GM19452 (cell line): ENCODE data around the gene PIPOX.

Experiments used
- ATAC-seq: cut with Tn5 transposase; IDR thresholded peaks from one replicate; pipeline ENCODE4 v1.9.1; 2021; ENCODE audit not compliant: unreplicated experiment

The PIPOX gene

GRCh38 chr17:29045734-29046472 is 3.0 kb downstream of the PIPOX start:
- ATAC-seq = no peak

GRCh38 chr17:29046473-29046839 is 3.5 kb downstream of the PIPOX start:
- no peak for ATAC-seq

DNA sequence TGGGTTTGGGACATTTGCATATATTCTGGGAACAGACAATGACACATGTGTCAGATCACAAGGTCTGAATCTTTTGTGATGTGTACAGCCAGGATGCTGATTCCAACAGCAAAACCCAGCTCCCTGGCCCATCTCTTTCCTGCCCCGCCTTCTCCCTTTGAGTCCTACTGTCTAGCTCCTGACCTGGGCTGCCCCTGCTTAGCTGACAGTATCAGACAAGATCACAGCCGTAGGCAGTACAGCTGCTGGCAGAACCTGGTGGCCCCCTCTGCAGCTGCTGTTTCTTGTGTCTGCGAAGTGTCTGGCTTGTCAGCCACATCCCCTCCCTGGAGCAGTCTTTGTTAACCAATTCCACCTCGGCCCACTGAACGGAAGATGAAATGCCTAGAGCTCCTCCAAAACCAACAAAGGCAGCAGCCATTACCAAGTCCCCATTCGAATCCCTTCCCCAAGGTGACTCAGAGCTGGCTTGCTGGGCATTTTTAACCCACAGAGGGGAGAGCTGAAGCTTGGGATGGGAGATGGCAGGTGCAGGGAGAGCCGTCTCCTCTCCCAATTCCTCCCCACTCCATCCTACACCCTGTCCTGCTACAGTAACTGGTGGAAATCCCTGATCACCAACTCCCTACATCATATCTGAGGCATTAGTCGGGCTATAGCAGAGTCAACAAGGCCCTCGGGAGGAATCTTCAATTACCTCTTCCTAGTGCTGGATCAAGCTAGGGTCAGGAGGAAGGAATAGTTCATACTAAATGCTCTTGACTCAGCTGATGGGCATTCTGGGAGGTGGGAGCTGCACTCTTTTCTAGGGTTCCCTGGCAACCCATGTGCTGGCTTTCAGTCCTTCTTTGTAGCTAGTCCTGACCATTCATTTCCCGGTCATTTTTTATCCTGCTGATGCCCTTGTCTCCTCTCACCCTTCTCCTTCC is 5.8 kb downstream of the PIPOX start:
- no peak for ATAC-seq

DNA sequence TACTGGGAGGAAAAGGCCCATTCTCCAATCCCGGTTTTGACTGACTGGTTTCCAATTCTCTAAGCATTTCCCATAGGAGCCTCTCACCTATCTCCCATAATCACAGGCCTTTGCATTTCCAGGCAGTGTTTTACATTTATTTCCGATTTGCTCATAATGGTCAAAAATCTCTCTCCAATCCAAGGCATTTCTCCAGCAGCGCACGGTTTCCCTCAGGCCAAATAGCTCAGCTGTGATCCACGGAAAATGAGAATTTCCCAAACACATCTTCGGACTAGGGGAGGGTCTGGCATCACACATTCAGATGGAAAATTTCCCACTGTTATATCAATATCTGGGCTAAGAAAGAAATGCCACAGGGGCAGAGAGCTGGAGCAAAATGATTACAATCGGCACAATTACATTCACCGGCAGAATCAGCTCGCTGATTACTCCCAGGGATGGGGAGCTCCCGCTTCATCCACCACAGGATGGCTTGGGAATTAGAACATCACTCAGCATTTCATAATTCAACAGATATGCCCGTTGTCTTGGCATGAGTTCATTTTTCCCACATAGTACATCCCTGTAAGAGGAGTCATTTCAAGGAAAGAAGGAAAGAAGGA is 6.7 kb downstream of the PIPOX start:
- no peak for ATAC-seq

- no peak for ATAC-seq
Measured at GRCh38 chr17:29050176-29050575, 7.2 kb downstream of the PIPOX start.

- ATAC-seq = no peak
Measured at GRCh38 chr17:29051194-29051593, 8.3 kb downstream of the PIPOX start.

- no peak for ATAC-seq
Measured at GRCh38 chr17:29051731-29052130, 8.8 kb downstream of the PIPOX start.

DNA sequence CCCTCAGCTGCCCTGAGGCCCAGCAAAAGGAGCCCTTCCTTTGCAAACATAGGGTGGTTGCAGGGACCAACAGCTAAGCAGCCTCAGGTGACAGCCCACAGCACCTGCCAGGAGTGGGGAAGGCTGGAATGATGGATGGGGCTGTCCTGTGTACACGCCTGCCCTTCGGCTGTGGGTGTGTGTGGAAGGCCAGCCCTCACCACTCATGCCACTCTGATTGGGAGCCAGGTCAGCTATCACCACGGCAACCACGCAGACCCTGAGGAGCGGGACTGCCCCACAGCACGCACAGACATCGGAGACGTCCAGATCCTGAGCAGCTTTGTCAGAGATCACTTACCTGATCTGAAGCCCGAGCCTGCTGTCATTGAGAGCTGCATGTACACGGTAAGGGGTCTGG is 11.9 kb downstream of the PIPOX start:
- ATAC-seq = no peak

DNA sequence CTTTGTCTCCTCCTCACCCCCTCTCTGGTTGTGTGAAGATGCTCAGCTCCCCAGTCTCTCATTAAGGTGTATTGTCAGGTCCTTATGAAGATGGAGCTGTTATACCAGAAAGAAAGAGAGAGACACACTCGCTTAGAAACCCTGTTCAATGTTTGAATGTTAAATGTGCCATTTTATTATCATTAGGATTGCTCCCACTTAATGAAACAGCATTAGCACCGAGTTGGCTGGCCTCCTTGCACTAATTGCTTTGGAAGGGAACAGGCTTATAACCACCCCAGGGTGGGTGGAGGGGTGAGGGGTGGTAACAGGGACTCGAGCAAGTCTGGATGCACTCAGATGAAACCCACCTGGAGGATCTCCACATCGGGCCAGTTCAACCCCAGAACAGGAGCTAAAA is 14.4 kb downstream of the PIPOX start:
- ATAC-seq = no peak

DNA sequence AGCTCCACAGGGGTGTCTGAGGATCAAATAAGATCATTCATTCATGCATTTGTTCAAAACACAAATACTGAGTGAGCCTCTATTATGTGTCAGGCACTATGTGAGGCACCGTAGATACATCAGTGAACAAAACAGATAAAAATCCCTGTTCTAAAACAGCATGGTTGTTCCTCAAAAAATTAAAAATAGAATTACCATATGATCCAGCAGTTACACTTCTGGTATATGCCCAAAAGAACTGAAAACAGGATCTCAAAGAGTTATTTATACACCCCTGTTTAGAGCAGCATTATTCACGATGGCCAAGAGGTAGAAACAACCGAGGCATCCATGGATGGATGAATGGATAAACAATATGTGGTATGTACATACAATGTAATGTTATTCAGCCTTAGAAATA is 15.4 kb downstream of the PIPOX start:
- ATAC-seq = no peak

DNA sequence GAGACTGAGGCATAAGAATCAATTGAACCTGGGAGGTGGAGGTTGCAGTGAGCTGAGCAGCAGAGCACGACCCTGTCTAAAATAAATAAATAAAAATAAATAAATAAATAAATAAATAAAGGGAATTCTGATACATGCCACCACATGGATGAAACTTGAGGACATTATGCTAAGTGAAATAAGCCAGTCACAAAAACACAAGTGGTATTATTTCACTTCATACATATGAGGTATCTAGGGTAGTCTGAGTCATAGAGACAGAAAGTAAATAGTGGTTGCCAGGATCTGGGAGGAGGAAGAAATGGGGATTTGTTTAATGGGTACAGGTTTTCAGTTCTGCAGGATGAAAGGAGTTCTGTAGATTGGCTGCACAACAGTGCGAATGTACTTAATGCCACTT is 16.3 kb downstream of the PIPOX start:
- ATAC-seq = no peak

DNA sequence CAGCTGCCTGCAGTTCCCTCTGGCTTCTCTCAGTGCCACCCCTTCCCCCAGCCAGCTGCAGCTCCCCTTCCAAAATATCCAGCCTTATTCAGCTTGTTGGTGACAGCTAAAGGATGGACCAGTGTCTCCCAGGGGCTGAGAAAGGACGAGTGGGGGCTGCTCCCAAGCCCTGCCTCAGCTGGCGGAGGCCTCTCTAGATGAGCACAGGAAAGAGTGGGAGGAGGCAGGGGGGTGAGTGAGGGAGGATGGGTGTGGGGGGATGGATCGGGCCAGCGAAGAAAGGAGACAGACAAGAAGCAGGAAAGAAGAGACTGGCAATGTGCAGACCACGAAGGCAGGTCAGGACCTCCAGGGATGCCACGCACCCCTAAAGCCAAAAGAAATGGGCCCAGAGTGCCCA is 17.5 kb downstream of the PIPOX start:
- no peak for ATAC-seq

DNA sequence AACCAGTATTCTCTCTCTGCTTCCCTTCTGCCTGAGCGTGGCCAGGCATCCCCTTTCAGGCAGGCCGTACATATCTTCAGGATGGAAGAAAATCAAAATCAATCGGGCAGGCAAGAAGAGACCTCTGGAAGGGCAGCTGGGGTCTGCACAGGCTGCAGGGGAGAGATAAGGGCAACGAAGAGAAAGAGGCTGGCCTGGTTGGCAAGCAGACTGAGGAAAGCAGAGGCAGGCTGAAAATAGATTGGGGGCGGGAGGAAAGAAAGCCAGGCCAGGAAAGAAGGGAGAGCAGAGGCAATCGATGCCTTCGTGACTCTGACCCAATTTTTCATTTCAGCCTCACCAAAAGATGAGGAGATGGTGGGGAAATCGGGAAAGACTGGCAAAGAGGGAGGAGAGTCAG is 18.1 kb downstream of the PIPOX start:
- no peak for ATAC-seq

- ATAC-seq = no peak
Measured at GRCh38 chr17:29062215-29062614, 19.3 kb downstream of the PIPOX start.

DNA sequence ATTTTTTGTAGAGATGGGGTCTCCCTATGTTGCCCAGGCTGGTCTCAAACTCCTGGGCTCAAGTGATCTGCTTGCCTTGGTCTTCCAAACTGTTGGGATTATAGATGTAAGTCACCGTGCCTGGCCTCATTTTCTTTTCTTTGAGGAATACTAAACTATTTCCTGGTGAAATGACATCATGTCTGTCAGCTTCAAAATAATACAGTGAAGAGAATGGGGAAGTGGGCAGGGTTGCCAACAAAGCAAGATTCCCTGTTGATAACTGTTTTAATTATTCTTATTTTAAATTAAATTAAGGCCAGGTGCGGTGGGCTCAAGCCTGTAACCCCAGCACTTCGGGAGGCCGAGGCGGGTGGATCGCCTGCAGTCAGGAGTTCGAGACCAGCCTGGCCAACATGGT is 21.1 kb downstream of the PIPOX start:
- no peak for ATAC-seq

DNA sequence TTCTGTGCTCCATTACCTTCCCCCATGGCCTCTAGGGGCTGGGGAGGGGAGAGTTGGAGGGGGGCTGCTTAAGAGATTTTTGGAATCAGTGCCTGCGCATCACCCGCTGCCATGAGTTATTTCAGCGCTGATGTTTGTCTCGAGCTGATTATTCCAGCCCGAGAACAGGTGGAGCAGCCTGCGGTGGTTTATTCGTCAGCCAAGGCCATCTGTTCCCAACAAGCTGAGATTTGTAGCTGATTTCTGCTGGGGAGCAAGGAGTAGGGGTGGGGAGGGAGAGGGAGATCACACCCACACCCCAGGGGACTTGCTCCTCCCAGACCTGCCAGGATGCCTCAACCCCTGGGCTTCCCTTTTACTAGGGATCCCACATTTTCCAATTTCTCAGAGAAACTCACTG is 23.1 kb downstream of the PIPOX start:
- ATAC-seq = no peak

DNA sequence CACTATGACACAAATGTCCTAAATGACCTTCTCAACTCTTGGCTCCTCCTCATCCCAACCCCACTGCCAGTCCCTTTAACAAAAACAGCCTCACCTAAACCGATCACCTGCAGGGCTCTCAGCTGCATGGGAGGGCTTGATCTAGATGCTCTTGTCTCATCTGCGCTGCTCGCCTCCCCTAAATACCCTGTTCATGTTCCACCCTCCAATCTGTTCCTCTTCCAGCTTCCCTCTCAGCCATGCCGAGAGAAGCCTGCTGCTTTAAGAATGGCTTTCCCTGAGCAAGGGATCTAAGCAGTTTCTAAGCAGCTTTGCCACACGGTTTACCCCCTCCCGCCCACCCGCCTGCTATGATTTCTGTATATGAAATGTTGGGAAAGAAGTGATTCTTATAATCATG is 23.7 kb downstream of the PIPOX start:
- no peak for ATAC-seq

GRCh38 chr17:29068818-29069217 is 25.9 kb downstream of the PIPOX start:
- ATAC-seq = no peak

DNA sequence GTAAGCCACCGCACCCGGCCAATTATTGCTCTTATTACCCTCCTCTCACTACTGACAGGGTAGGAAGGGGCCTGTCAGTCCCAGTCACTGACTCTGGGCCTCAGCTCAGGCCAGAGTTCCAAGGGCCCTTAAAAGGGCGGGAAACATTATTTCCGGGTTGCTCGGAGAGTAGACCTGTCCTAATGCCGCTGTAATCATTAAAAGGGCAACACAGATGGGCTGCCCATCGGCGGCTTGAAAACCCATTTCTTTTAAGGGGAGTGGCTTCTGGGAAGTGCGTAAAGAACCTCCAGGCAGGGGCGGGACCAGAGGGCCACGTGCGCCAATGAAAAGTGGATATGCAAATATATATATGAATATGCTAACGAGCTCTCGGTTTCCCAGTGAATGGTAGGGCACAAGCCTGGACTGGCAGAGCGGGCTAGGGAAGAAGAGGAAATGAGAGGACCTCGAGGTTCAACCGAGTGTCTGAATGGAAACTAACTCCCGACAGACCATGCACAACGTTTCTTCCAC is 26.6 kb downstream of the PIPOX start:
- ATAC-seq = no peak

DNA sequence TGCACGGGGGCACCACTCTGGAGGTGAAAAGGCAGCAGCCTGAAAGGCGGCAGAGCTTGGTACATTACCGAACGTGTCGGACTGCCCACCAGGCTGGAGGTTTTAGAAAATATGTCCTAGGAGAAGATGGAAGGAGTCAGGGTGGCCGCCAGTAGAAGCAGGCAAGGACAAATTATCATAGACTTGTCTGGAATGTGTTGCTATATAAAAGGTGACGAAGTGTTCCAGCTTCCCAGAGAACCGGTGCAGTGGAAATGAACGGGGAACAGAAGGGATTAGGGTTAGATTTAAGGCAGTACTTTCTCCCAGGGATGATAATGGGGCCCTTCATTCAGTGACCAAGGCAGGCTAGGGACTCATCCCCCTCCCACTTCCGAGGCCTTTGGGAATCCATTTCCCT is 27.4 kb downstream of the PIPOX start:
- ATAC-seq = no peak

- no peak for ATAC-seq
Measured at GRCh38 chr17:29070781-29071180, 27.8 kb downstream of the PIPOX start.

- no peak for ATAC-seq
Measured at GRCh38 chr17:29071303-29071702, 28.4 kb downstream of the PIPOX start.
